K562 (cell line): ENCODE results near the gene HBM. TPM values are rescaled to one million over a fixed set of nuclear protein-coding genes. Genes with fewer than 3 reads are reported as not detected.

ENCODE experiments used
- ARID2 ChIP-seq: fragments of 450-650 bp; IDR thresholded peaks from 2 replicates; pipeline ENCODE4 v1.6.1; 2017; ENCODE audit warnings: antibody characterized with exemption, mild to moderate bottlenecking
- BHLHE40 ChIP-seq: IDR thresholded peaks from 2 replicates; pipeline ENCODE4 v1.6.1; 2011; ENCODE audit warnings: low read length, improper control_type of control experiment
- CCAR2 ChIP-seq: fragments of 200-400 bp; formaldehyde crosslinking; IDR thresholded peaks from 2 replicates; pipeline ENCODE4 v1.6.1; 2017; ENCODE audit warnings: mild to moderate bottlenecking, low read depth, low read length
- CEBPG ChIP-seq, 3 experiments: fragments of 200-800 bp in 1 of 3; sonication (Bioruptor generic) in 1 of 3; sonication (generic) in 1 of 3; formaldehyde crosslinking in 1 of 3; IDR thresholded peaks in 2 of 3; conservative IDR thresholded peaks in 1 of 3; 2 replicates each; pipeline versions ENCODE4 v1.6.1 to v1.8.0; 2016 to 2022; ENCODE audit warnings: missing compliant biosample characterization in 2 of 3, missing genetic modification characterization in 2 of 3, mild to moderate bottlenecking in 1 of 3, missing genetic modification reagents in 1 of 3
- CSDE1 ChIP-seq, 2 experiments: fragments of 450-650 bp; IDR thresholded peaks; 2 replicates each; pipeline ENCODE4 v1.6.1; 2016; ENCODE audit warnings: mild to moderate bottlenecking in 1 of 2
- FOSL1 ChIP-seq: fragments of 200-800 bp; sonication (Bioruptor generic); conservative IDR thresholded peaks from 2 replicates; pipeline ENCODE4 v1.6.1; 2016; ENCODE audit warnings: missing genetic modification characterization, missing compliant biosample characterization
- HDAC2 ChIP-seq: fragments of 450-650 bp; IDR thresholded peaks from 2 replicates; pipeline ENCODE4 v1.6.1; 2016; ENCODE audit warnings: mild to moderate bottlenecking
- HIVEP1 ChIP-seq: fragments of 250-450 bp; sonication (Bioruptor Pico); IDR thresholded peaks from 2 replicates; pipeline ENCODE4 v1.4.0; 2020; ENCODE audit warnings: mild to moderate bottlenecking
- KAT8 ChIP-seq: fragments of 450-650 bp; IDR thresholded peaks from 2 replicates; pipeline ENCODE4 v1.6.1; 2016; ENCODE audit warnings: low read depth, mild to moderate bottlenecking
- MYBL2 ChIP-seq, 2 experiments: fragments of 450-650 bp in 1 of 2; sonication (generic) in 1 of 2; formaldehyde crosslinking in 1 of 2; IDR thresholded peaks; 2 replicates each; pipeline versions ENCODE4 v1.6.1 to v1.8.1; 2017 to 2022; ENCODE audit warnings: borderline replicate concordance in 1 of 2, inconsistent platforms in 1 of 2, low read depth in 1 of 2, mild to moderate bottlenecking in 1 of 2, missing genetic modification reagents in 1 of 2, moderate library complexity in 1 of 2
- NR2C2 ChIP-seq, 2 experiments: fragments of 200-800 bp in 1 of 2; sonication (Bioruptor generic) in 1 of 2; sonication (generic) in 1 of 2; formaldehyde crosslinking in 1 of 2; IDR thresholded peaks; 2 replicates each; pipeline versions ENCODE4 v1.6.1 to v1.8.0; 2016 to 2022; ENCODE audit warnings: mild to moderate bottlenecking in 1 of 2, missing compliant biosample characterization in 1 of 2, missing genetic modification characterization in 1 of 2, missing genetic modification reagents in 1 of 2
- POLR2B ChIP-seq: fragments of 450-650 bp; IDR thresholded peaks from 2 replicates; pipeline ENCODE4 v1.6.1; 2018; ENCODE audit warnings: low read depth; ENCODE audit not compliant: partially characterized antibody
- PRMT5 ChIP-seq: sonication (generic); formaldehyde crosslinking; IDR thresholded peaks from 2 replicates; pipeline ENCODE4 v1.5.0; 2020; ENCODE audit warnings: missing genetic modification reagents
- SMAD4 ChIP-seq: fragments of 250-450 bp; sonication (Bioruptor Pico); conservative IDR thresholded peaks from 2 replicates; pipeline ENCODE4 v1.8.0; 2021; ENCODE audit warnings: inconsistent platforms, mild to moderate bottlenecking, moderate library complexity
- U2AF1 ChIP-seq: fragments of 200-400 bp; formaldehyde crosslinking; optimal IDR thresholded peaks from 2 replicates; pipeline ENCODE3; 2017; ENCODE audit warnings: mild to moderate bottlenecking, low read depth, low read length, moderate library complexity
- ZBTB17 ChIP-seq: fragments of 450-650 bp; formaldehyde crosslinking; IDR thresholded peaks from 2 replicates; pipeline ENCODE4 v1.4.0; 2020; ENCODE audit warnings: mild to moderate bottlenecking
- ZNF644 ChIP-seq: fragments of 200-800 bp; sonication (Bioruptor generic); IDR thresholded peaks from 2 replicates; pipeline ENCODE4 v1.6.1; 2016; ENCODE audit warnings: low read depth, missing genetic modification characterization, missing compliant biosample characterization
- polyA plus RNA-seq, 8 experiments: library from polyadenylated mRNA; depleted of rRNA in 4 of 8; stranded (reverse) in 5 of 8; unstranded in 3 of 8; fragments of >200 nt; fragmentation: Nextera tagmentation in 2 of 8; fragmentation: Illumina TruSeq in 1 of 8; extraction: Ambion mirVana in 2 of 8; extraction: Trizol in 1 of 8; gene quantifications; 2 replicates each; pipeline versions ENCODE4 v1.2.1 to v1.2.3, GENCODE V29; 2011 to 2014; ENCODE audit warnings: inconsistent platforms in 1 of 8, missing spikeins in 1 of 8
- total RNA-seq, 7 experiments: library from RNA; depleted of rRNA in 6 of 7; stranded (reverse); fragments of >200 nt in 6 of 7; fragmentation: Illumina TruSeq in 2 of 7; extraction: Trizol in 2 of 7; gene quantifications; 2 replicates each; pipeline versions ENCODE4 v1.2.1 to v1.2.3, GENCODE V29; 2011 to 2021; ENCODE audit warnings: low replicate concordance in 1 of 7
- TF ChIP-seq, protein P1 (sequence below): fragments of 450-650 bp; IDR thresholded peaks from 2 replicates; pipeline ENCODE4 v1.6.1; 2017; ENCODE audit warnings: mild to moderate bottlenecking, moderate library complexity
- TF ChIP-seq, protein P2 (sequence below): fragments of 200-800 bp; sonication (Bioruptor generic); IDR thresholded peaks from 2 replicates; pipeline ENCODE4 v1.6.1; 2017; ENCODE audit warnings: missing genetic modification characterization, missing compliant biosample characterization
- TF ChIP-seq, protein P3 (sequence below): fragments of 250-450 bp; sonication (Bioruptor Pico); IDR thresholded peaks from 2 replicates; pipeline ENCODE4 v1.5.0; 2020; ENCODE audit warnings: mild to moderate bottlenecking
- TF ChIP-seq, protein P4 (sequence below): fragments of 450-650 bp; formaldehyde crosslinking; IDR thresholded peaks from 2 replicates; pipeline ENCODE4 v1.4.0; 2022; ENCODE audit warnings: missing genetic modification characterization
- TF ChIP-seq, protein P5 (sequence below): sonication (generic); formaldehyde crosslinking; IDR thresholded peaks from 2 replicates; pipeline ENCODE4 v1.9.0; 2022; ENCODE audit warnings: mild to moderate bottlenecking, missing genetic modification reagents

Gene HBM
- total and polyA plus RNA-seq, 9 of the 15 experiments (the other 6 are each of a cell fraction or from before 2014, with no cell fraction given): not detected

DNA sequence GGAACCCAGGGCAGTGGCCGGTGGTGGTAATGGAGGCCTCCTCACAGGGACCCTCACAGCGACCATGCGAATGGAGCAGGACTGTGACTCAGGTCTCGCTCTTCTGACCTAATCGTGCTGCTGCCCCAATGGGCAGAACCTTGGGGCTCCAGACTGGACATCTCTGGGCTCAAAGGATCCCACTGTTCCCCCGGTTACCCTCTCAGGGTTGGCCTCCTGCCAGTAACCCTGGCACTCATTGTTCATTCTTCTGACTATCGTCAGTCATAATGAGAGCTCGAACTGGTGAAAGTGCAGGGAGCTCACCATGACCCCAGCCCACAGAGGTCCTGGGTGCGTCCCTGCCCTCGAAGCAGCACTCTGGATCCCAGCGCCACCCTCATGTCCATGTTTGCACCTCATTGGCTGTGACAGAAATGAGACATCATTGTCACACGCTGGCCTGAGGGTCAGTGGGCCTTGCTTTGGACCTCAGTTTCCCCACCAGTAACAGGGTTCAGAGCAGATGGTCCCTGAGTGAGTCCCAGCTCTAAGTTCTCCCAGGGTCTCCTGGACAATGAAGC is 23.3 kb upstream of the HBM start (continued):
- TF ChIP-seq, protein P1, sequence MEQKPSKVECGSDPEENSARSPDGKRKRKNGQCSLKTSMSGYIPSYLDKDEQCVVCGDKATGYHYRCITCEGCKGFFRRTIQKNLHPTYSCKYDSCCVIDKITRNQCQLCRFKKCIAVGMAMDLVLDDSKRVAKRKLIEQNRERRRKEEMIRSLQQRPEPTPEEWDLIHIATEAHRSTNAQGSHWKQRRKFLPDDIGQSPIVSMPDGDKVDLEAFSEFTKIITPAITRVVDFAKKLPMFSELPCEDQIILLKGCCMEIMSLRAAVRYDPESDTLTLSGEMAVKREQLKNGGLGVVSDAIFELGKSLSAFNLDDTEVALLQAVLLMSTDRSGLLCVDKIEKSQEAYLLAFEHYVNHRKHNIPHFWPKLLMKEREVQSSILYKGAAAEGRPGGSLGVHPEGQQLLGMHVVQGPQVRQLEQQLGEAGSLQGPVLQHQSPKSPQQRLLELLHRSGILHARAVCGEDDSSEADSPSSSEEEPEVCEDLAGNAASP: no peak
- no peak for TF ChIP-seq NR2C2 (CRISPR knock-in tag; IDR thresholded peaks at IDR 0.05)
- TF ChIP-seq NR2C2 (tag; IDR thresholded peaks at IDR 0.05): peak; percentile 35; the same call in 1 of the 2 replicates
- peak; percentile 25; the same call in 1 of the 2 replicates for TF ChIP-seq SMAD4 (CRISPR knock-in tag)
- no peak for TF ChIP-seq POLR2B
- no peak for TF ChIP-seq CCAR2
- TF ChIP-seq, protein P2, sequence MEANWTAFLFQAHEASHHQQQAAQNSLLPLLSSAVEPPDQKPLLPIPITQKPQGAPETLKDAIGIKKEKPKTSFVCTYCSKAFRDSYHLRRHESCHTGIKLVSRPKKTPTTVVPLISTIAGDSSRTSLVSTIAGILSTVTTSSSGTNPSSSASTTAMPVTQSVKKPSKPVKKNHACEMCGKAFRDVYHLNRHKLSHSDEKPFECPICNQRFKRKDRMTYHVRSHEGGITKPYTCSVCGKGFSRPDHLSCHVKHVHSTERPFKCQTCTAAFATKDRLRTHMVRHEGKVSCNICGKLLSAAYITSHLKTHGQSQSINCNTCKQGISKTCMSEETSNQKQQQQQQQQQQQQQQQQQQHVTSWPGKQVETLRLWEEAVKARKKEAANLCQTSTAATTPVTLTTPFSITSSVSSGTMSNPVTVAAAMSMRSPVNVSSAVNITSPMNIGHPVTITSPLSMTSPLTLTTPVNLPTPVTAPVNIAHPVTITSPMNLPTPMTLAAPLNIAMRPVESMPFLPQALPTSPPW (CRISPR knock-in tag): no peak
- no peak for TF ChIP-seq U2AF1
- no peak for TF ChIP-seq ZNF644 (tag)
- TF ChIP-seq BHLHE40: no peak
- TF ChIP-seq, protein P3, sequence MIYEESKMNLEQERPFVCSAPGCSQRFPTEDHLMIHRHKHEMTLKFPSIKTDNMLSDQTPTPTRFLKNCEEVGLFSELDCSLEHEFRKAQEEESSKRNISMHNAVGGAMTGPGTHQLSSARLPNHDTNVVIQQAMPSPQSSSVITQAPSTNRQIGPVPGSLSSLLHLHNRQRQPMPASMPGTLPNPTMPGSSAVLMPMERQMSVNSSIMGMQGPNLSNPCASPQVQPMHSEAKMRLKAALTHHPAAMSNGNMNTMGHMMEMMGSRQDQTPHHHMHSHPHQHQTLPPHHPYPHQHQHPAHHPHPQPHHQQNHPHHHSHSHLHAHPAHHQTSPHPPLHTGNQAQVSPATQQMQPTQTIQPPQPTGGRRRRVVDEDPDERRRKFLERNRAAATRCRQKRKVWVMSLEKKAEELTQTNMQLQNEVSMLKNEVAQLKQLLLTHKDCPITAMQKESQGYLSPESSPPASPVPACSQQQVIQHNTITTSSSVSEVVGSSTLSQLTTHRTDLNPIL (CRISPR knock-in tag): no peak
- TF ChIP-seq PRMT5 (CRISPR knock-in tag): no peak
- TF ChIP-seq, protein P4, sequence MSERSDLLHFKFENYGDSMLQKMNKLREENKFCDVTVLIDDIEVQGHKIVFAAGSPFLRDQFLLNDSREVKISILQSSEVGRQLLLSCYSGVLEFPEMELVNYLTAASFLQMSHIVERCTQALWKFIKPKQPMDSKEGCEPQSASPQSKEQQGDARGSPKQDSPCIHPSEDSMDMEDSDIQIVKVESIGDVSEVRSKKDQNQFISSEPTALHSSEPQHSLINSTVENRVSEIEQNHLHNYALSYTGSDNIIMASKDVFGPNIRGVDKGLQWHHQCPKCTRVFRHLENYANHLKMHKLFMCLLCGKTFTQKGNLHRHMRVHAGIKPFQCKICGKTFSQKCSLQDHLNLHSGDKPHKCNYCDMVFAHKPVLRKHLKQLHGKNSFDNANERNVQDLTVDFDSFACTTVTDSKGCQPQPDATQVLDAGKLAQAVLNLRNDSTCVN: no peak
- TF ChIP-seq HIVEP1 (CRISPR knock-in tag): no peak
- TF ChIP-seq MYBL2 (IDR thresholded peaks at IDR 0.05; ENCODE audit: low read depth): no peak
- no peak for TF ChIP-seq MYBL2 (CRISPR knock-in tag; IDR thresholded peaks at IDR 0.05; ENCODE audit: borderline replicate concordance)
- TF ChIP-seq KAT8: no peak
- TF ChIP-seq ARID2: no peak
- 0 out of 2 replicates have a peak, but pooled peaks have one; percentile 3 for TF ChIP-seq FOSL1 (tag)
- no peak for TF ChIP-seq HDAC2
- TF ChIP-seq ZBTB17 (CRISPR knock-in tag): no peak
- TF ChIP-seq CEBPG (CRISPR knock-in tag; IDR thresholded peaks at IDR 0.05): 0 out of 2 replicates have a peak, but pooled peaks have one; percentile 22
- TF ChIP-seq CEBPG (tag; conservative IDR thresholded peaks at IDR 0.05 in 1 of 2, IDR thresholded peaks at IDR 0.05 in 1 of 2): no peak
- TF ChIP-seq, protein P5, sequence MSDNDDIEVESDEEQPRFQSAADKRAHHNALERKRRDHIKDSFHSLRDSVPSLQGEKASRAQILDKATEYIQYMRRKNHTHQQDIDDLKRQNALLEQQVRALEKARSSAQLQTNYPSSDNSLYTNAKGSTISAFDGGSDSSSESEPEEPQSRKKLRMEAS (CRISPR knock-in tag): peak; percentile 24; the same call in 1 of the 2 replicates
- TF ChIP-seq CSDE1 (IDR thresholded peaks at IDR 0.05): no peak
